Kidney epithelial cell (primary cell): Measurements from ENCODE around the gene DLG2. TPM values are rescaled to one million over a fixed set of nuclear protein-coding genes. Genes with fewer than 3 reads are reported as not detected.

ENCODE experiments used
- DNase-seq: peaks from one replicate; pipeline ENCODE4 v3.0.0-alpha.2; 2010; ENCODE audit warnings: low read depth
- H3K27me3 ChIP-seq: 2 replicates; pipeline ENCODE4 v1.6.0; 2011; ENCODE audit warnings: low read length; ENCODE audit not compliant: control insufficient read depth, insufficient read depth
- H3K36me3 ChIP-seq: 2 replicates; pipeline ENCODE4 v1.5.1; 2011; ENCODE audit warnings: low read length; ENCODE audit not compliant: control insufficient read depth, insufficient read depth
- H3K4me3 ChIP-seq: 2 replicates; pipeline ENCODE4 v1.5.1; 2011; ENCODE audit warnings: low read depth, mild to moderate bottlenecking, control low read depth, low read length
- CTCF ChIP-seq: IDR thresholded peaks from 2 replicates; pipeline ENCODE4 v1.5.1; 2011; ENCODE audit warnings: mild to moderate bottlenecking, moderate library complexity, low read length, control low read depth, inconsistent platforms; ENCODE audit not compliant: insufficient read depth, poor library complexity, severe bottlenecking
- total RNA-seq: library from RNA; depleted of rRNA; stranded (reverse); fragments of >200 nt; gene quantifications from 2 replicates; pipeline ENCODE4 v1.2.3, GENCODE V29; 2015

Gene DLG2
- total RNA-seq, 1 donor from 2014 or later: 0.75 TPM

DNA sequence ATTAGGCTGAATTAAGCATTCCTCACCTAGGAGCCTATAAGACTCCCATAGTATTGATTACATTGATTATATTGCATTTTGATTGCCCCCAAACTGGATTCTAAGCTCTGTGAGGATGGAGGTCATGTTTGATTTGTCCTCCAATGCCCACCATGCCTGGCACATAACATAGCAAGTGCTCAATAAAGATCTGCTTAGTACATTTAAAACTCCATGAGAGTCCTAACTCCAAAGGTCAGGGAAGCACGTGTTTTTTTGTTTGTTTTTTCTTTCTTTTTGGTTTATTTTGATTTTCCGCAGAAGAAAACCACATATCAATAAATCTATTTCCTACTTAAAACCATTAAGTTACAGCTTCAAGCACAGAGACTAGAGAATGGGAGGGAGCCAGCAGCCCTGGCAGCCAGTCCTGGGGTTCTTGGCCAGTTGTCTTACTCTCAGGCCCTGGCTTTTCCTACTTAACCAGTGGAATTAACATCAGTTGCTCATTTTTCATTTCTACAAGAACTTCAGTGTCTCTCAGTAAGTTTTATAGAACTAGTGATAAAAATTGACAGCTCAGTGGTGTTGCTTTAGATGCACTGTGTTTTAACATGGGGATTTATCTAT is 1911.1 kb downstream of the DLG2 start:
- H3K4me3 ChIP-seq: no peak overlapping the region
- no peak for TF ChIP-seq CTCF
- H3K27me3 ChIP-seq: no peaks in the 10 kb centered on the region
- no peaks in the 10 kb centered on the region for H3K36me3 ChIP-seq
- no peak for DNase-seq

DNA sequence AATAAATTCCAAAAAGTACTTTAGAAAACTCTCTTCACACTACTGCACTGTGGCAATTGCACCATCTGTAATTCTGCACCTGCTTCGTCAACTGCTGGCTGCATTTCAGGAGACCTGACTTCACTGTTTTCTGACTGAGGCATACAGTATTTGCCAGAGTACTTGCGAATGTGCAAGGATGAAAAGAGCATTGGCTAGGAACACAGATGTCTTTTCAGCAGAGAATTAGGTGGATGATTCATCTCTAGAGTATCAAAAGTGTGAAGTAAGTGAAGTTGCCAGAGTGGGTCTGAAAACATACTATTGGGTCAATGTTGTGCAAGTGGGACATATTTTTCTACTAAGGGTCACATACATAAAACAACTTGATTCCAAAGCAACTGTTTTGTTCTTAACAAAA is 1913.4 kb downstream of the DLG2 start:
- DNase-seq: no peak
- no peak overlapping the region for H3K4me3 ChIP-seq
- TF ChIP-seq CTCF: no peak
- no peaks in the 10 kb centered on the region for H3K36me3 ChIP-seq
- H3K27me3 ChIP-seq: no peaks in the 10 kb centered on the region

DNA sequence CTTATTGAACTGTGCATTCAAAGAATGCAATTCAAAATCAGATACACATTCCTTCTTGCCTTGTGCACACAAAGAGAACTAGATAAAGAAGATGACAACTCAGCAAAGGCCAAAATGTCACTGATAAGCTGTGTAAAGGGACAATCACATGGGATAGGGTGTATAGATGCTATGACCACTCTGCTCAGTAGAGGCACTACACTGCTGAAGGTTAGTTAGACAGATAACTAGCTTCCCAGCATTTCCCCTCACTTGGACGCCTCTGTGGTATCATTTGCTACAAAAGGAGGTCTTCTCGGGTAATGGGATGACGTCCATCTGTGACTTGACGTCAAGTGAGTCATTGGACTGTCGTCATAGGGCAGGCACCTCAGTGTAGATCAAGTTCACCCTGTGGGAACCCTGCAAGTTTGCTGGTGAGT is 1916.0 kb downstream of the DLG2 start:
- DNase-seq: no peak
- Histone ChIP-seq H3K27me3 (no peaks in the 10 kb centered on the region), H3K36me3 (no peaks in the 10 kb centered on the region), H3K4me3 (no peak overlapping the region)
- no peak for TF ChIP-seq CTCF

DNA sequence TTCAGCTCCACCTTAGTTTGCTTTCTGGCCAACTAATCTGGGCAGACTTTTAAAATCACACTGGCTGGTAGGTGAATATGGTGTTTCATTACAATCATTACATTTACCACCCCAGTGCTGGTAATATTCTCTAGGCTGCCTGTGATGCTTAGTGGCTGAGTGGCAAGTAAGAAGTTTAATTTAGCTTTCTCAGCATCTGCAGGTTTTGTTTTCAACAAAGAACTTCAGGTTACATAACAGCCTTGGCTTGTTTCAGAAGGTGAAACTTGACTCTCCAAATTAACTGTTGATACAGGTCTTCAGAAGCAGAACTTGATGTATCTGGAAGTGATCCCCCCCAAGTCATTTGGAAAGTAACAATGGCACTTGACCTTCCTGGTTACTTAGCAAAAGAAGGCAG is 1917.7 kb downstream of the DLG2 start:
- DNase-seq: no peak
- H3K4me3 ChIP-seq: no peak overlapping the region
- TF ChIP-seq CTCF: no peak
- H3K27me3 ChIP-seq: no peaks in the 10 kb centered on the region
- H3K36me3 ChIP-seq: no peaks in the 10 kb centered on the region

- H3K4me3 ChIP-seq: no peak overlapping the region
- no peaks in the 10 kb centered on the region for H3K36me3 ChIP-seq
- H3K27me3 ChIP-seq: no peaks in the 10 kb centered on the region
- no peak for DNase-seq
- no peak for TF ChIP-seq CTCF
Measured at GRCh38 chr11:83706566-83706965, 1920.6 kb downstream of the DLG2 start.

DNA sequence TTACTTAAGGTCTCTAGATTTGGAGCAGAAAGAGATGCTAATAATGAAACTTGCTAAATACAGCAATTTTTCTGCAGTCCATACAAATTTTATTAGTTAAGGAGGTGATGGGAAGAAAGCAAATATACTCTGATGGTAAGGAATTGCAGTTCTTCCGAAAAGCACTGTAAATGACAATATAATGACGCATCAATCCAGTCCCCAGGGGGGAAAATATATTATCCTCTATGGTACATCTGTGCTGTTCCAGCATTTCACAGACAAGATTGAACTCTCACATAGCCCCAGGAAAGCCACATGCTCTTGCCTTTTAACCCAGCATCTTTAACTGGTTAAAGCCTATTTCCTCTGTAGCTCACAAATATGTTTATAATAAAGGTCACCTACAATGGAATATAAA is 1924.3 kb downstream of the DLG2 start:
- no peak for DNase-seq
- H3K4me3 ChIP-seq: no peak overlapping the region
- no peak for TF ChIP-seq CTCF
- no peaks in the 10 kb centered on the region for H3K36me3 ChIP-seq
- no peaks in the 10 kb centered on the region for H3K27me3 ChIP-seq
